Activated naive CD4-positive, alpha-beta T cell treated with anti-CD3 and anti-CD28 coated beads, Interleukin-2, amount 10 ng/mL, durations not matched to agents 7 days and 5 days (primary cell): ENCODE measurements around the gene CELF5.
A peak's percentile ranks its signal among the peaks of the same experiment; 100 is the strongest.
"Not testable (repeated sequence)": the region's sequence is repeated elsewhere in the genome, so short reads cannot be mapped to it uniquely, and the experiment has no call there.

Experiments
- CTCF ChIA-PET: fragments of 350-600 bp; sonication (Branson Sonifier 250); formaldehyde crosslinking; loops from one replicate; lab custom pipeline; 2021; ENCODE audit warnings: antibody characterized with exemption; lab: Charles Lee
- DNase-seq: peaks from one replicate; pipeline ENCODE4 v3.0.0-alpha.2; 2020
- H3K27ac Mint-ChIP-seq: one replicate; pipeline ENCODE4 v1.8.0; 2021; ENCODE audit warnings: mild to moderate bottlenecking, moderate library complexity, mixed read lengths
- H3K27me3 Mint-ChIP-seq: one replicate; pipeline ENCODE4 v1.8.0; 2021; ENCODE audit warnings: mild to moderate bottlenecking, mixed read lengths
- H3K36me3 Mint-ChIP-seq: one replicate; pipeline ENCODE4 v1.8.0; 2021; ENCODE audit warnings: mixed read lengths
- H3K4me1 Mint-ChIP-seq: one replicate; pipeline ENCODE4 v1.8.0; 2021; ENCODE audit warnings: mixed read lengths
- H3K4me3 Mint-ChIP-seq: one replicate; pipeline ENCODE4 v1.8.0; 2021; ENCODE audit warnings: mild to moderate bottlenecking, moderate library complexity, mixed read lengths
- H3K9me3 Mint-ChIP-seq: one replicate; pipeline ENCODE4 v1.8.0; 2021; ENCODE audit warnings: mixed read lengths

The CELF5 gene

GRCh38 chr19:3210347-3211017 lies 14.0 kb upstream of the CELF5 start:
- Mint-ChIP-seq H3K4me1 (no peaks in the 10 kb centered on the region), H3K4me3 (no peak overlapping the region), H3K27me3 (no peaks in the 10 kb centered on the region), H3K27ac (peak overlapping the region; percentile 67), H3K9me3 (no peaks in the 10 kb centered on the region), H3K36me3 (no peaks in the 10 kb centered on the region)
- DNase-seq: peak; percentile 80
- CTCF ChIA-PET: interaction anchor here (0.9 to 2.6 kb wide), 7 partner anchors 21 to 262 kb away, joined by 3 to 7 read pairs (median 3); no protein-coding TSS in a partner anchor

- H3K4me1 Mint-ChIP-seq: no peaks in the 10 kb centered on the region
- H3K9me3 Mint-ChIP-seq: no peaks in the 10 kb centered on the region
- CTCF ChIA-PET: interaction anchor here (1.0 to 2.6 kb wide), 5 partner anchors 22 to 261 kb away, joined by 3 to 7 read pairs (median 4); no protein-coding TSS in a partner anchor
- no peak for DNase-seq
- H3K4me3 Mint-ChIP-seq: no peak overlapping the region
- H3K36me3 Mint-ChIP-seq: no peaks in the 10 kb centered on the region
- H3K27ac Mint-ChIP-seq: no peak overlapping the region
- no peaks in the 10 kb centered on the region for H3K27me3 Mint-ChIP-seq
These were observed 13.3 kb upstream of the CELF5 start for GRCh38 chr19:3211191-3211590.

- CTCF ChIA-PET: no interaction called here
- Mint-ChIP-seq H3K4me1 (no peaks in the 10 kb centered on the region), H3K27ac (no peak overlapping the region), H3K36me3 (no peaks in the 10 kb centered on the region), H3K9me3 (no peaks in the 10 kb centered on the region), H3K4me3 (no peak overlapping the region), H3K27me3 (no peaks in the 10 kb centered on the region)
- no peak for DNase-seq
These were observed 11.3 kb upstream of the CELF5 start for GRCh38 chr19:3213159-3213558.

DNA sequence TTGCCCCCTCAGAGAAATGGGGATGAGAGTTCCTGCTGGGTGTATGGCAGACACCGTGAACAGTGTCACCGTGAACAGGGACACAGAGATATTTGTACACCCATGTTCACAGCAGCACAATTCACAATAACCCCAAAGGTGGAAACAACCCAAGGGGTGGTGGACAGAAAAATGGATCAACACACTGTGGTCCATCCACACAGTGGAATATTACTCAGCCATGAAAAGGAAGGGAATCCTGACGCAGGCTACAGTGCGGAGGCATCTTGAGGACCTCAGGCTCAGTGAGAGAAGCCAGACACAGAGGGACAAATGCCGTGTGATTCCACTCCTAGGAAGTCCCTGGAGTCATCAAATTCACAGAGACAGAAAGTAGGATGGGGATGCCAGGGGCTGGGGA lies 7.6 kb upstream of the CELF5 start:
- no peak overlapping the region for H3K27ac Mint-ChIP-seq
- H3K36me3 Mint-ChIP-seq: no peaks in the 10 kb centered on the region
- H3K27me3 Mint-ChIP-seq: peaks cover 4% of the 10 kb centered on the region
- H3K9me3 Mint-ChIP-seq: no peaks in the 10 kb centered on the region
- no peaks in the 10 kb centered on the region for H3K4me1 Mint-ChIP-seq
- CTCF ChIA-PET: no interaction called here
- DNase-seq: no peak
- no peak overlapping the region for H3K4me3 Mint-ChIP-seq

GRCh38 chr19:3220576-3220975 lies 3.9 kb upstream of the CELF5 start:
- Mint-ChIP-seq H3K27me3 (peaks cover 10% of the 10 kb centered on the region), H3K9me3 (no peaks in the 10 kb centered on the region), H3K4me3 (no peak overlapping the region), H3K36me3 (no peaks in the 10 kb centered on the region), H3K27ac (no peak overlapping the region), H3K4me1 (no peaks in the 10 kb centered on the region)
- DNase-seq: no peak
- CTCF ChIA-PET: interaction anchor here (1.7 kb wide), 1 partner anchor 9 kb away, joined by 3 read pairs; no protein-coding TSS in a partner anchor

GRCh38 chr19:3221576-3221975 lies 2.9 kb upstream of the CELF5 start:
- H3K27ac Mint-ChIP-seq, DNase-seq, H3K36me3 Mint-ChIP-seq, H3K4me1 Mint-ChIP-seq, CTCF ChIA-PET, H3K9me3 Mint-ChIP-seq, H3K4me3 Mint-ChIP-seq: not testable (repeated sequence)
- H3K27me3 Mint-ChIP-seq: peaks cover 10% of the 10 kb centered on the region

DNA sequence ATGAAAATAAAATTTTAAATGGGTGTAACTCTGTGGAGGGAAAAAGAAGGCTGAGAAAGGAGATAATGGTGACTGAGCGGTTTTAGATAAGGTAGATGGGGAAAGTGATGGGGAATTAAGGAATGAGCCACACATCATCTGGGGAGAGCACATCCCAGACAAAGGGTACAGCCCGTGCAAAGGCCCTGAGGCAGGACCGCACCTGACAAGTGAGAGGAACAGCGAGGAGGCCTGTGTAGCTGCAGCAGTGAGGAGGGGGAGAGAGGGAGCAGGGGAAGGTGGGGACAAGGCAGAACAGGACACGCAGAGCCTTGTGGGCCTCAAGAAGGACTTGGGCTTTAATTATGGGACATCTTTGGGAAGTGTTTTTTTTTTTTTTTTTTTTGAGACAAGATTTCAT lies 1.8 kb upstream of the CELF5 start:
- Mint-ChIP-seq H3K9me3 (no peaks in the 10 kb centered on the region), H3K27me3 (peaks cover 10% of the 10 kb centered on the region), H3K36me3 (no peaks in the 10 kb centered on the region), H3K27ac (no peak overlapping the region), H3K4me1 (no peaks in the 10 kb centered on the region), H3K4me3 (no peak overlapping the region)
- CTCF ChIA-PET: interaction anchor here (0.7 kb wide), 1 partner anchor 80 kb away, joined by 3 read pairs; no protein-coding TSS in a partner anchor
- DNase-seq: no peak

DNA sequence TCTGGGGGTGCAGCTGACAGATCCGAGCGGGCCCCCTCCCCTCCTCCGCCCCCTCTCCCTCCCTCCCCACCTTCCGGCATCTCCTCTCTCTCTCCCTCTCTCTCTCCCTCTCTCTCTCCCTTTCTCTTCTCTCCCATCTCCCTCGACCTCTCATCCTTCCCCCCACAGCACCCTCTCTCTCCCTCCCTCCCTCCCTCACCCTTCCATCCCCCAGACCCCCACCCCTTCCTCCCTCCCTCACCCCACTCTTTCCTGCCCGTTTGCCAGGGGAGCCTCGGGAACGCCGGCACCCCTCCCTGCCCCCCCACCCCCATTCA lies 666 bp downstream of the CELF5 start:
- Mint-ChIP-seq H3K4me1 (no peaks in the 10 kb centered on the region), H3K4me3 (no peak overlapping the region), H3K27me3 (peaks cover 10% of the 10 kb centered on the region), H3K27ac (no peak overlapping the region), H3K9me3 (no peaks in the 10 kb centered on the region), H3K36me3 (no peaks in the 10 kb centered on the region)
- CTCF ChIA-PET: interaction anchor here (0.8 to 1.0 kb wide), 2 partner anchors 78 to 80 kb away, joined by 3 read pairs; no protein-coding TSS in a partner anchor
- DNase-seq: no peak

DNA sequence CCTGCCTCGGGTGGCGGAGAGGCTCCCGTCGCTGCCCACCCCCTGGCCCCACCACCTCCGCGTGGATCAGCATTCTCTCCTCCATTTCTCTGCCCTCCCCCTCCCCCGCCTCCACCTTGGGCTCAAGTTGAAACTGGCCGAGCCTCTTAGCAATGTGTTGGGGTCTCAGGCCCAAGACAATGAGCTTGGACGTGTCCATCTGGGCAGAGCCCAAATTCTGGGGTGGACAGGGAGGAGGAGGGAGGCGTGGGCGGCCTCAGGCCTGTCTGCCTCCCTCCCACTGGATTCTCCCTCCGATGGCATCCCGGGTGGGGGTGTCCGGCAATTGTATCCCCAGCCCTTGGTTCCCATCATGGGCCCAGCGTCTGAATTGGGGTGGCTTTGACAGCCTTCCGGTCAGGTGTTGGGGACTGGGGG lies 1.2 kb downstream of the CELF5 start:
- no peaks in the 10 kb centered on the region for H3K36me3 Mint-ChIP-seq
- H3K27me3 Mint-ChIP-seq: peaks cover 10% of the 10 kb centered on the region
- no peaks in the 10 kb centered on the region for H3K4me1 Mint-ChIP-seq
- H3K9me3 Mint-ChIP-seq: no peaks in the 10 kb centered on the region
- DNase-seq: no peak
- no peak overlapping the region for H3K27ac Mint-ChIP-seq
- CTCF ChIA-PET: no interaction called here
- no peak overlapping the region for H3K4me3 Mint-ChIP-seq

DNA sequence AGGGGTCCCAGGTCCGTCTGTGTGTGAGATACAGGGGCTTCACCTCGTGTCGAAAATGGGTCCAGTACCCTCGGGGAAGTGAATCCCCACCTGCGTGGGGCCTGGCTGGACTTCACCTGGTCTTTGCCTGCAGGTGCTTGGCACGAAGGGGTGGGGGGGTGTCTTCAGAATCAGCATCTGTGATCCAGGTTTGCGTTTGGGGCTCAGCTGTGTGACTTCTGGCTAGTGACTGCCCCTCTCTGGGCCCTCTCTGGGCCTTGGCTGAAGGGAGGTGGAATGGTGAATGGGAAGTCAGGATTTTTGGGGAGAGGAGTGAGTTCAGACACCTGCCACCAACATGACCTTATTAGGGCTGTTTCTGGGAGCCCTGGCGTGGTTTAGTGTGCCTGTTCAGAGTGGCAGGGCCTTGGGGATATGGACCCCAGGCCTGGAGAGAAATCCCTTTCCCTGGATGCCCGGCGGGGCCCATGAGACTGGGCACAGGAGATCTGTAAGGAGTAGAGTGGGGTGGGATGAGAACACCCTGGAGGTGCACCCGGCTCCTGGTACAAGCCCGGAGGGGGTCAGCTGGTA lies 2.7 kb downstream of the CELF5 start:
- Mint-ChIP-seq H3K36me3 (no peaks in the 10 kb centered on the region), H3K27ac (no peak overlapping the region), H3K4me3 (no peak overlapping the region), H3K9me3 (no peaks in the 10 kb centered on the region), H3K27me3 (peaks cover 6% of the 10 kb centered on the region), H3K4me1 (no peaks in the 10 kb centered on the region)
- no peak for DNase-seq
- CTCF ChIA-PET: no interaction called here

DNA sequence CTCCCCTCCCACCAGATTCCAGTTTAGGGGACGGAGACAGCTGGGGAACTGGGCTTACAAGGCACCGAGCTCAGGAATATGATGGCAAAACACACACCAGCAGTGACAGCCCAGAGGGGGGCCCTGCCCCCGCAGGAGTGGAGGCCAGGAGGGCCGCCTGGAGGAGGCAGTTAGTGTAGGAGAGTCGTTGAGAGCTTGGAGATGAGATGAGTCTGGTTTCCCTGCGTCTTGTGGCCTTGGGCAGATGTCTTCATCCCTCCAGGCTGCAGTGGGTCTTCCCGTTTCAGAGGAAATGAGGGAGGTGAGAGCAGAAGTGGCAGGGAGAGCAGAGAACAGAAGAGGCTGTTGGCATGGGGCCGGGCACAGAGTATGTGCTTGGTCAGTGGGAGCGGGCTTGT lies 4.9 kb downstream of the CELF5 start:
- no peak overlapping the region for H3K4me3 Mint-ChIP-seq
- H3K4me1 Mint-ChIP-seq: no peaks in the 10 kb centered on the region
- H3K27me3 Mint-ChIP-seq: peaks cover 4% of the 10 kb centered on the region
- CTCF ChIA-PET: interaction anchor here (0.9 to 1.0 kb wide), 2 partner anchors 10 to 36 kb away, joined by 3 read pairs; no protein-coding TSS in a partner anchor
- DNase-seq: no peak
- H3K9me3 Mint-ChIP-seq: no peaks in the 10 kb centered on the region
- H3K27ac Mint-ChIP-seq: no peak overlapping the region
- H3K36me3 Mint-ChIP-seq: no peaks in the 10 kb centered on the region

GRCh38 chr19:3229888-3230496 lies 5.5 kb downstream of the CELF5 start:
- H3K36me3 Mint-ChIP-seq: no peaks in the 10 kb centered on the region
- no peak overlapping the region for H3K27ac Mint-ChIP-seq
- CTCF ChIA-PET: interaction anchor here (0.9 to 1.0 kb wide), 2 partner anchors 10 to 36 kb away, joined by 3 read pairs; no protein-coding TSS in a partner anchor

DNA sequence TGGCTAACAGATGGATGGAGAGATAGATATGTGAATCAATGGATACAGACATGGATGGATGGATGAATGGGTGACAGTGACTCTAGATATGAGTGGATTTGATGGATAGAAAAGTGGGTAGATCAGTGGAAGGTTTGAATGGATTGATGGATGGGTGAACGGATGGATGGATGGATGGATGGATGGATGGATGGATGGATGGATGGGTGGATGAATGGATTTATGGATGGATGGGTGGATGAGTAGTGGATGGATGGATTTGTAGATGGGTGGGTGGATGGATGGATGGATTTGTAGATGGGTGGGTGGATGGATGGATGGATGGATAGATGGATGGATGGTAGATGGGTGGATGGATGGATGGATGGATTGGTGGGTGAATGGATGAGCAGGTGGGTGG lies 6.8 kb downstream of the CELF5 start:
- Mint-ChIP-seq H3K27me3 (peaks cover 9% of the 10 kb centered on the region), H3K4me1 (no peaks in the 10 kb centered on the region), H3K4me3 (no peak overlapping the region), H3K36me3 (no peaks in the 10 kb centered on the region), H3K9me3 (no peaks in the 10 kb centered on the region), H3K27ac (no peak overlapping the region)
- DNase-seq: no peak
- CTCF ChIA-PET: interaction anchor here (0.6 kb wide), 1 partner anchor 253 kb away, joined by 3 read pairs; no protein-coding TSS in a partner anchor

More at GRCh38 chr19:3229888-3230496, 5.5 kb downstream of the CELF5 start:
- no peak overlapping the region for H3K4me3 Mint-ChIP-seq
- no peak for DNase-seq
- H3K27me3 Mint-ChIP-seq: peaks cover 9% of the 10 kb centered on the region
- no peaks in the 10 kb centered on the region for H3K9me3 Mint-ChIP-seq
- no peaks in the 10 kb centered on the region for H3K4me1 Mint-ChIP-seq

GRCh38 chr19:3233116-3233515 lies 8.7 kb downstream of the CELF5 start:
- no peak overlapping the region for H3K4me3 Mint-ChIP-seq
- no peaks in the 10 kb centered on the region for H3K9me3 Mint-ChIP-seq
- CTCF ChIA-PET: no interaction called here
- no peaks in the 10 kb centered on the region for H3K4me1 Mint-ChIP-seq
- no peak for DNase-seq
- no peak overlapping the region for H3K27ac Mint-ChIP-seq
- H3K36me3 Mint-ChIP-seq: no peaks in the 10 kb centered on the region
- peaks cover 9% of the 10 kb centered on the region for H3K27me3 Mint-ChIP-seq
